ENCODE data around the gene ZDHHC9.

Gene ZDHHC9

GRCh38 chrX:129791336-129791735 is 52.4 kb downstream of the ZDHHC9 start:
- Histone ChIP-seq H3K4me3 (ENCODE audit: low read depth, low read length) (no peak overlapping the region), H3K9me3 (no peaks in the 10 kb centered on the region), H3K4me1 (no peaks in the 10 kb centered on the region), H3K36me3 (no peaks in the 10 kb centered on the region), H3K27me3 (no peaks in the 10 kb centered on the region)
- TF ChIP-seq, protein P1, sequence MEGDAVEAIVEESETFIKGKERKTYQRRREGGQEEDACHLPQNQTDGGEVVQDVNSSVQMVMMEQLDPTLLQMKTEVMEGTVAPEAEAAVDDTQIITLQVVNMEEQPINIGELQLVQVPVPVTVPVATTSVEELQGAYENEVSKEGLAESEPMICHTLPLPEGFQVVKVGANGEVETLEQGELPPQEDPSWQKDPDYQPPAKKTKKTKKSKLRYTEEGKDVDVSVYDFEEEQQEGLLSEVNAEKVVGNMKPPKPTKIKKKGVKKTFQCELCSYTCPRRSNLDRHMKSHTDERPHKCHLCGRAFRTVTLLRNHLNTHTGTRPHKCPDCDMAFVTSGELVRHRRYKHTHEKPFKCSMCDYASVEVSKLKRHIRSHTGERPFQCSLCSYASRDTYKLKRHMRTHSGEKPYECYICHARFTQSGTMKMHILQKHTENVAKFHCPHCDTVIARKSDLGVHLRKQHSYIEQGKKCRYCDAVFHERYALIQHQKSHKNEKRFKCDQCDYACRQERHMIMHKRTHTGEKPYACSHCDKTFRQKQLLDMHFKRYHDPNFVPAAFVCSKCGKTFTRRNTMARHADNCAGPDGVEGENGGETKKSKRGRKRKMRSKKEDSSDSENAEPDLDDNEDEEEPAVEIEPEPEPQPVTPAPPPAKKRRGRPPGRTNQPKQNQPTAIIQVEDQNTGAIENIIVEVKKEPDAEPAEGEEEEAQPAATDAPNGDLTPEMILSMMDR (IDR thresholded peaks at IDR 0.05; ENCODE audit: low read depth, low read length), result no peak
- no peak for DNase-seq

GRCh38 chrX:129790808-129791207 is 52.9 kb downstream of the ZDHHC9 start:
- no peaks in the 10 kb centered on the region for H3K9me3 ChIP-seq
- TF ChIP-seq, protein P1 (IDR thresholded peaks at IDR 0.05; ENCODE audit: low read depth, low read length), result no peak

DNA sequence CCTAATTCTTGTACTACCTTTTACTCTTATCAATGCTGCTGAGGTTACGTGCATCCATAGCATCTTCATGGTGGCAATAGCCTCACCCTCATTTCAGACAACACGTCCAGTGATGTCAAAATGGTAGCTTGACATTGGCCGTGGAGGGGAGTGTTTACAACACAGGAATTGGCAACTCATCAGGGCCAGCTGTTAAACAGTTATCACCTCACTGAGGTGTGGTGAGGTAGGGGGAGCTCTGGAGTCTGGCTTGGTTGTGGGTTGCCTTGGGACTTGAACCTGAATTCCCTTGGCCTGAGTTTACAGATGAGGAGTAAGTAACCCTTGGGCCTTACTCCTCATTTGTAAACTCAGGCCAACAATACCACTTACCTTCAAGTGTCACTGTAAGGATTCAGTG is 53.5 kb downstream of the ZDHHC9 start:
- H3K36me3 ChIP-seq, result no peaks in the 10 kb centered on the region
- H3K4me1 ChIP-seq, result no peaks in the 10 kb centered on the region
- H3K4me3 ChIP-seq (ENCODE audit: low read depth, low read length), result no peak overlapping the region
- H3K27me3 ChIP-seq, result no peaks in the 10 kb centered on the region
- TF ChIP-seq, protein P1 (IDR thresholded peaks at IDR 0.05; ENCODE audit: low read depth, low read length), result no peak
- no peaks in the 10 kb centered on the region for H3K9me3 ChIP-seq
- no peak for DNase-seq

More at GRCh38 chrX:129790808-129791207, 52.9 kb downstream of the ZDHHC9 start:
- H3K4me3 ChIP-seq (ENCODE audit: low read depth, low read length), result no peak overlapping the region
- DNase-seq, result no peak
- H3K4me1 ChIP-seq, result no peaks in the 10 kb centered on the region
- no peaks in the 10 kb centered on the region for H3K27me3 ChIP-seq
- no peaks in the 10 kb centered on the region for H3K36me3 ChIP-seq

DNA sequence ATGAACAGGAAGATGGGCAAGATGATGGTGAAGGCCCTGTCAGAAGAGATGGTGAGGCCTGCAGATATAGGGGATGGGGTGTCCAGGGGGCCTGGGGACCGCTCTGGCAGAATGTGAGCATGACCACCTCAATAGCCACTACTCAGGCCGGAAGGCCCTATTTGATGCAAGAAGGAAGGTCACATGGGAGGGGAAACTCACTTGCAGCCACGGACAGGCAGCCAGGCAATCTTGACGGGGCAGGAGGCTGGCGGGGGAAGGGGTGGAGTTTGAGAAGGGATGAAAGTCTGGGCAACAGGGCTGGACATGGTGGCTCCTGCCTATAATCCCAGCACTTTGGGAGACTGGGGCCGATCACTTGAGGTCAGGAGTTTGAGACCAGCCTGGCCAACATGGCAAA is 55.2 kb downstream of the ZDHHC9 start:
- Histone ChIP-seq H3K4me1 (no peaks in the 10 kb centered on the region), H3K36me3 (no peaks in the 10 kb centered on the region)
- TF ChIP-seq, protein P1 (IDR thresholded peaks at IDR 0.05; ENCODE audit: low read depth, low read length), result no peak

DNA sequence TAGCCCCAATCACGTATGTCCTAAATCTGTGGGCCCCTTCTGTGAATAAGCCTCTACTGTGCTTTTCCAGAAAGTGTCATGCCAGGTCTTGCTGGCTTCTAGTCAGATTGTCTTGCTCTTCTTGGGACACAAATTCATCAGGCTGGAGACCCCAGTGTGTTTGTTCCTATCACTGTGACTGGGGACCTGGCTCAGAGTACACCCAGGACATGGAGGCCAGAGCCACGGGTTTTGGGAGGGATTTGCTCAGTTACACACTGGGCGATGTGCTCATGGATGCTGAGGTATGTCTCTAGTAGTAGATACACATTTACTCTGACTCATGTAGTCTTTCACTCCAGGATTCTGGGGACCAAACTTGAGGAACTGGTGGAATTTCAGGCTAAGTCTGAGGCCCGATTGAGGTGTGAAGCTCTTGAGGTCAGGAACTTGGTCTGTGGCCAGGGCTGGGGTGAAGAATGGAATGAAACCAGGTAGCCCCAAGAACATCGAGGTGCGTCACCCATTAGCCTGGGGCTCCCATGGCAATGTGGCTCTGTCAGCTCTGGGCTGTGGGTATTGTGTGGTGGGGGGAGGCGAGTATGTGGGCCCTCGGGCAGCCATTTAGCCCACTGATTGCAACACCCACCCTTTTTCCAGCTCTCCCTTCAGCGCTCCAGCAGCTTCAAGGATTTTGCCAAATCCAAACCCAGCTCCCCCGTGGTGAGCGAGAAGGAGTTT is 56.2 kb downstream of the ZDHHC9 start:
- Histone ChIP-seq H3K9me3 (no peaks in the 10 kb centered on the region), H3K36me3 (no peaks in the 10 kb centered on the region), H3K4me3 (ENCODE audit: low read depth, low read length) (no peak overlapping the region), H3K4me1 (no peaks in the 10 kb centered on the region), H3K27me3 (no peaks in the 10 kb centered on the region)
- TF ChIP-seq, protein P1 (IDR thresholded peaks at IDR 0.05; ENCODE audit: low read depth, low read length), result no peak
- DNase-seq, result no peak

More for the DNA sequence above, 55.2 kb downstream of the ZDHHC9 start:
- H3K9me3 ChIP-seq, result no peaks in the 10 kb centered on the region
- H3K4me3 ChIP-seq (ENCODE audit: low read depth, low read length), result no peak overlapping the region
- DNase-seq, result no peak
- no peaks in the 10 kb centered on the region for H3K27me3 ChIP-seq

DNA sequence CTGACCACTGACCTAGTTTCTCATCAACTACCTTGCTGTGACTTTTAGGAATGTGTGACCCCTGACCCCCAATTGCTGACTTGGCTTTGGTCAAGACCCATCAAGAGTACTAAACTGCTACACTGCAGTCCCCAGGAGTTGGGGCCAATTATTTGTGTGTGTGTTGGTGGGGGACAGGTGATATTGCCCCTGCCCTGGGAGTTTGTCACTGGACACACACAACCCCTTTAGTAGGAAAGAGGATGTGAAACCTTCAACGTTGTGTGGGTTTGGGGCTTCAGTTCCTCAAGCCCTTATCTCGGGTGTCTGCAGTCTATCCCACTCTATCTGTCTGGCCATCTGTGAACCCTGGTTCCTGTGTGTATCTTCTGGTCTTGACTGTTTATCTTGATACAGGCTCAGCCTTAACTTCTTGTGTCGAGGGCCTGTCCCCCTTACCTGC is 57.5 kb downstream of the ZDHHC9 start:
- DNase-seq, result no peak
- Histone ChIP-seq H3K9me3 (no peaks in the 10 kb centered on the region), H3K36me3 (no peaks in the 10 kb centered on the region), H3K4me3 (ENCODE audit: low read depth, low read length) (no peak overlapping the region), H3K27me3 (no peaks in the 10 kb centered on the region), H3K4me1 (no peaks in the 10 kb centered on the region)
- TF ChIP-seq, protein P1 (IDR thresholded peaks at IDR 0.05; ENCODE audit: low read depth, low read length), result no peak

Data from BE2C (cell line).